ENCODE data around the gene IQUB.
A peak's percentile ranks its signal among the peaks of the same experiment; 100 is the strongest.
"Not testable (repeated sequence)": the region's sequence is repeated elsewhere in the genome, so short reads cannot be mapped to it uniquely, and the experiment has no call there.

The IQUB gene

GRCh38 chr7:123538897-123539296, 4.5 kb upstream of the IQUB start:
- DNase-seq, result no peak

- DNase-seq, result no peak
Observed at GRCh38 chr7:123538189-123538714, 3.9 kb upstream of the IQUB start.

GRCh38 chr7:123537026-123537642, 2.7 kb upstream of the IQUB start:
- DNase-seq, result peak; percentile 21 to 49

- DNase-seq, result no peak
Observed at GRCh38 chr7:123535517-123535916, 1.1 kb upstream of the IQUB start.

- DNase-seq, result no peak
Observed at GRCh38 chr7:123533929-123534382, 439 bp downstream of the IQUB start.

GRCh38 chr7:123533553-123533917, 860 bp downstream of the IQUB start:
- DNase-seq, result no peak

GRCh38 chr7:123532788-123533552, 1.4 kb downstream of the IQUB start:
- not testable (repeated sequence) for DNase-seq

- not testable (repeated sequence) for DNase-seq
Observed at GRCh38 chr7:123532343-123532742, 2.1 kb downstream of the IQUB start.

- not testable (repeated sequence) for DNase-seq
Observed at GRCh38 chr7:123530035-123530591, 4.3 kb downstream of the IQUB start.

- no peak for DNase-seq
Observed at GRCh38 chr7:123528265-123528664, 6.1 kb downstream of the IQUB start.

- not testable (repeated sequence) for DNase-seq
Observed at GRCh38 chr7:123527712-123528225, 6.6 kb downstream of the IQUB start.

- not testable (repeated sequence) for DNase-seq
Observed at GRCh38 chr7:123526533-123526932, 7.9 kb downstream of the IQUB start.

GRCh38 chr7:123522066-123522465, 12.3 kb downstream of the IQUB start:
- no peak for DNase-seq

GRCh38 chr7:123505221-123505620, 29.2 kb downstream of the IQUB start:
- DNase-seq, result no peak

GRCh38 chr7:123502201-123502600, 32.2 kb downstream of the IQUB start:
- no peak for DNase-seq

GRCh38 chr7:123500878-123501489, 33.4 kb downstream of the IQUB start:
- DNase-seq, result no peak

- DNase-seq, result no peak
Observed at GRCh38 chr7:123499211-123499970, 35.0 kb downstream of the IQUB start.

- no peak for DNase-seq
Observed at GRCh38 chr7:123498601-123499000, 35.8 kb downstream of the IQUB start.

- DNase-seq, result no peak
Observed at GRCh38 chr7:123498031-123498430, 36.4 kb downstream of the IQUB start.

- DNase-seq, result peak; percentile 25 to 71
Observed at GRCh38 chr7:123494193-123494796, 40.1 kb downstream of the IQUB start.

GRCh38 chr7:123492485-123492884, 41.9 kb downstream of the IQUB start:
- no peak for DNase-seq

- DNase-seq, result no peak
Observed at GRCh38 chr7:123485721-123486120, 48.7 kb downstream of the IQUB start.
